ENCODE measurements around the gene BTD.

Gene BTD

DNA sequence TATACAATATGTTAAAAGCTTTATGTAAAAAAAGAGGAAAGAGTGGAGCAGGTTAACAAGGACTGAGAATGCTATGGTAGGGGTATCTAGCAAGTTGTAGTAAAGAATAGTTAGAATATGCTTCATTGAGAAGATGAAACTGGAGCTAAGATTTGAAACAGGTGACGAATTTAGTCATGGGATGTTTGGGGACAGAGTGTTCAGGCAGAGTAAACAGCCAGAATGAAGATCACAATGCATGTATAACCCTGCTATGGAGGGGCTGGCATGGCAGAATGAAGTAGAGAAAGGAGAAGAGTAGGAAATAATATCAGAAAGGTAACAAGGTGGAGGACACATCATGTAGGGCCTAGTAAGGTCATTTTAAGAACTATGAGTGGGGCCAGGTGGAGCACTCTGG lies 72.0 kb downstream of the BTD start:
- TF ChIP-seq, protein P1, sequence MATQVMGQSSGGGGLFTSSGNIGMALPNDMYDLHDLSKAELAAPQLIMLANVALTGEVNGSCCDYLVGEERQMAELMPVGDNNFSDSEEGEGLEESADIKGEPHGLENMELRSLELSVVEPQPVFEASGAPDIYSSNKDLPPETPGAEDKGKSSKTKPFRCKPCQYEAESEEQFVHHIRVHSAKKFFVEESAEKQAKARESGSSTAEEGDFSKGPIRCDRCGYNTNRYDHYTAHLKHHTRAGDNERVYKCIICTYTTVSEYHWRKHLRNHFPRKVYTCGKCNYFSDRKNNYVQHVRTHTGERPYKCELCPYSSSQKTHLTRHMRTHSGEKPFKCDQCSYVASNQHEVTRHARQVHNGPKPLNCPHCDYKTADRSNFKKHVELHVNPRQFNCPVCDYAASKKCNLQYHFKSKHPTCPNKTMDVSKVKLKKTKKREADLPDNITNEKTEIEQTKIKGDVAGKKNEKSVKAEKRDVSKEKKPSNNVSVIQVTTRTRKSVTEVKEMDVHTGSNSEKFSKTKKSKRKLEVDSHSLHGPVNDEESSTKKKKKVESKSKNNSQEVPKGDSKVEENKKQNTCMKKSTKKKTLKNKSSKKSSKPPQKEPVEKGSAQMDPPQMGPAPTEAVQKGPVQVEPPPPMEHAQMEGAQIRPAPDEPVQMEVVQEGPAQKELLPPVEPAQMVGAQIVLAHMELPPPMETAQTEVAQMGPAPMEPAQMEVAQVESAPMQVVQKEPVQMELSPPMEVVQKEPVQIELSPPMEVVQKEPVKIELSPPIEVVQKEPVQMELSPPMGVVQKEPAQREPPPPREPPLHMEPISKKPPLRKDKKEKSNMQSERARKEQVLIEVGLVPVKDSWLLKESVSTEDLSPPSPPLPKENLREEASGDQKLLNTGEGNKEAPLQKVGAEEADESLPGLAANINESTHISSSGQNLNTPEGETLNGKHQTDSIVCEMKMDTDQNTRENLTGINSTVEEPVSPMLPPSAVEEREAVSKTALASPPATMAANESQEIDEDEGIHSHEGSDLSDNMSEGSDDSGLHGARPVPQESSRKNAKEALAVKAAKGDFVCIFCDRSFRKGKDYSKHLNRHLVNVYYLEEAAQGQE (IDR thresholded peaks at IDR 0.05; ENCODE audit: insufficient replicate concordance, low read depth), result no peak
- TF ChIP-seq SPI1 (IDR thresholded peaks at IDR 0.05; ENCODE audit: borderline replicate concordance, low read depth) (no peak), POLR2AphosphoS5 (IDR thresholded peaks at IDR 0.05; ENCODE audit: low read depth) (no peak), GABPA (IDR thresholded peaks at IDR 0.05; ENCODE audit: low read depth) (no peak)
- TF ChIP-seq, protein P2, sequence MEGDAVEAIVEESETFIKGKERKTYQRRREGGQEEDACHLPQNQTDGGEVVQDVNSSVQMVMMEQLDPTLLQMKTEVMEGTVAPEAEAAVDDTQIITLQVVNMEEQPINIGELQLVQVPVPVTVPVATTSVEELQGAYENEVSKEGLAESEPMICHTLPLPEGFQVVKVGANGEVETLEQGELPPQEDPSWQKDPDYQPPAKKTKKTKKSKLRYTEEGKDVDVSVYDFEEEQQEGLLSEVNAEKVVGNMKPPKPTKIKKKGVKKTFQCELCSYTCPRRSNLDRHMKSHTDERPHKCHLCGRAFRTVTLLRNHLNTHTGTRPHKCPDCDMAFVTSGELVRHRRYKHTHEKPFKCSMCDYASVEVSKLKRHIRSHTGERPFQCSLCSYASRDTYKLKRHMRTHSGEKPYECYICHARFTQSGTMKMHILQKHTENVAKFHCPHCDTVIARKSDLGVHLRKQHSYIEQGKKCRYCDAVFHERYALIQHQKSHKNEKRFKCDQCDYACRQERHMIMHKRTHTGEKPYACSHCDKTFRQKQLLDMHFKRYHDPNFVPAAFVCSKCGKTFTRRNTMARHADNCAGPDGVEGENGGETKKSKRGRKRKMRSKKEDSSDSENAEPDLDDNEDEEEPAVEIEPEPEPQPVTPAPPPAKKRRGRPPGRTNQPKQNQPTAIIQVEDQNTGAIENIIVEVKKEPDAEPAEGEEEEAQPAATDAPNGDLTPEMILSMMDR (IDR thresholded peaks at IDR 0.05; ENCODE audit: insufficient read depth, low read length), result no peak
- Histone ChIP-seq H3K4me3 (replicated peaks; ENCODE audit: insufficient read depth, low read length) (no peak overlapping the region), H3K27me3 (ENCODE audit: insufficient read depth, poor library complexity, severe bottlenecking) (no peaks in the 10 kb centered on the region), H3K27ac (replicated peaks) (no peak overlapping the region)
- DNase-seq (ENCODE audit: low read depth in 1 of 2, low spot score in 1 of 2), result no peak

DNA sequence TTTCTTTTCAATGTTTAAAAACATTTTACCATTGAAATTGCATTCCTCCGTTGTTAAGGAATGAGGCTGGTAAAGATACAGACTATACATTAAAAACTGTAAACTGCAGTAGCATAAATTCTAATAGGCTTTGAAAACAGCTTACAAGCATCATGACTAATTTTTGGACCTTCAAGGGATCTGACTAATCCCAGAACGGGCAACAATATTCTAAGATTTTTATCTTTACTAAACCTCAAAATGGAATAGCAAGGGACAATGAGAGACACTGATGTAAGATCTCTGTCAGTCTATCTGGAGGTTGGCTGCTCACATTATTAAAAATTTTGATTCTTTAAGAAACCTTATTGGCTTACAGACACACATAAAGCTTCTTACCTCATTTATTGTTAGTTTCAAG lies 74.7 kb downstream of the BTD start:
- H3K27ac ChIP-seq (replicated peaks), result no peak overlapping the region
- H3K27me3 ChIP-seq (ENCODE audit: insufficient read depth, poor library complexity, severe bottlenecking), result no peaks in the 10 kb centered on the region

DNA sequence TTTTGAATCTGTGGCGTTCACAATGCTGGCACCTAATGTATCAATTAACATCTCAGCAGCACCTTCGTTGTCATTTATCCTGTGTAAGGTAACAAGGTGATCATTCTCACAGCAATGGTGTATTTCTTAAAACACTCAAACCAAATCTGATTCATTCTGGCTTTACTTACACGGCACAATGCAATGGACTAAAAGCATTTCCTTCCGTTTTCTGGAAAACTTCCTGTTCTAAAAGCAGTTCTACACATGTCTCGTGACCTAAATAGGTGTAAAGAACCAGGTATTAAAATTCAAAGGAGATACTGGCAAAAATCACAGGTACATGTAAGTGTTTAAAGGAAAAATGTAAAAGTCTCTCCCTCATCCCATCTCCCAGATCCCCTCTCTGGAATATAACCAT lies 77.8 kb downstream of the BTD start:
- Histone ChIP-seq H3K27ac (replicated peaks) (no peak overlapping the region), H3K27me3 (ENCODE audit: insufficient read depth, poor library complexity, severe bottlenecking) (no peaks in the 10 kb centered on the region), H3K4me3 (replicated peaks; ENCODE audit: insufficient read depth, low read length) (no peak overlapping the region)
- TF ChIP-seq, protein P2 (IDR thresholded peaks at IDR 0.05; ENCODE audit: insufficient read depth, low read length), result no peak
- no peak for DNase-seq (ENCODE audit: low read depth in 1 of 2, low spot score in 1 of 2)

More for the DNA sequence above, 74.7 kb downstream of the BTD start:
- TF ChIP-seq SPI1 (IDR thresholded peaks at IDR 0.05; ENCODE audit: borderline replicate concordance, low read depth) (no peak), POLR2AphosphoS5 (IDR thresholded peaks at IDR 0.05; ENCODE audit: low read depth) (no peak), GABPA (IDR thresholded peaks at IDR 0.05; ENCODE audit: low read depth) (no peak)
- TF ChIP-seq, protein P2 (IDR thresholded peaks at IDR 0.05; ENCODE audit: insufficient read depth, low read length), result no peak
- TF ChIP-seq, protein P1 (IDR thresholded peaks at IDR 0.05; ENCODE audit: insufficient replicate concordance, low read depth), result no peak
- DNase-seq (ENCODE audit: low read depth in 1 of 2, low spot score in 1 of 2), result no peak
- H3K4me3 ChIP-seq (replicated peaks; ENCODE audit: insufficient read depth, low read length), result no peak overlapping the region

DNA sequence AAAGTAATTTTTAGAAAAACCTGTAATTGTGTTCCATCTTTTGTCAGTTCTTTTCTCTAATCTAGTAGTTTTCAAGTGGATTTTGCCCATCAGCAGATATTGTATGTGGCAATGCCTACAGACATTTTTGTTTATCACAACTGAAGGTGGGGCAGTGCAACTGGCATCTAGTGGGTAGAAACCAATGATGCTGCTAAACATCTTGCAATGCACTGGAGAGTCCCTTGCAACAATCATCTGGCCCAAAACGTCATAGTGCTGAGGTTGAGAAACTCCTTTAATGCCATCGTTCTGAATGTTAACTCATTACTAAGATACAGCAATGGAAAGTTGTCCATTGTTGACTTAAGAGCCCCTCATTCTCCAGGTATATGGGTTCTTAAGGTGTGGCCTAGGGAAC lies 80.1 kb downstream of the BTD start:
- Histone ChIP-seq H3K4me3 (replicated peaks; ENCODE audit: insufficient read depth, low read length) (no peak overlapping the region), H3K27me3 (ENCODE audit: insufficient read depth, poor library complexity, severe bottlenecking) (no peaks in the 10 kb centered on the region), H3K27ac (replicated peaks) (no peak overlapping the region)
- DNase-seq (ENCODE audit: low read depth in 1 of 2, low spot score in 1 of 2), result no peak
- TF ChIP-seq SPI1 (IDR thresholded peaks at IDR 0.05; ENCODE audit: borderline replicate concordance, low read depth) (no peak), GABPA (IDR thresholded peaks at IDR 0.05; ENCODE audit: low read depth) (no peak), POLR2AphosphoS5 (IDR thresholded peaks at IDR 0.05; ENCODE audit: low read depth) (no peak)
- TF ChIP-seq, protein P1 (IDR thresholded peaks at IDR 0.05; ENCODE audit: insufficient replicate concordance, low read depth), result no peak
- TF ChIP-seq, protein P2 (IDR thresholded peaks at IDR 0.05; ENCODE audit: insufficient read depth, low read length), result no peak

Measured in HL-60 (cell line).